Astrocyte (in vitro differentiated cells and primary cell): ENCODE data around the gene AIM2. TPM values are rescaled to one million over a fixed set of nuclear protein-coding genes. Genes with fewer than 3 reads are reported as not detected.

Experiments
- DNase-seq: peaks from one replicate; pipeline ENCODE4 v3.0.0-alpha.2; 2010; ENCODE audit warnings: low read depth
- FAIRE-seq: peaks from 2 replicates; lab custom pipeline; 2011; peaks lifted over from hg19 to GRCh38; lab: Jason Lieb, UNC
- H2AFZ ChIP-seq: 2 replicates; pipeline ENCODE4 v1.6.0; 2012; ENCODE audit warnings: low read depth, low read length, inconsistent platforms
- H3K27ac ChIP-seq: 2 replicates; pipeline ENCODE4 v1.5.1; 2011; ENCODE audit warnings: low read depth, low read length, inconsistent platforms
- H3K27me3 ChIP-seq: 2 replicates; pipeline ENCODE4 v1.6.0; 2011; ENCODE audit warnings: low read length, inconsistent platforms; ENCODE audit not compliant: insufficient read depth
- H3K36me3 ChIP-seq: 2 replicates; pipeline ENCODE4 v1.5.1; 2011; ENCODE audit warnings: low read length, inconsistent platforms; ENCODE audit not compliant: insufficient read depth
- H3K4me1 ChIP-seq: 2 replicates; pipeline ENCODE4 v1.5.1; 2011; ENCODE audit warnings: low read length, inconsistent platforms; ENCODE audit not compliant: insufficient read depth
- H3K4me2 ChIP-seq: 2 replicates; pipeline ENCODE4 v1.6.0; 2012; ENCODE audit warnings: low read length, inconsistent platforms
- H3K4me3 ChIP-seq: 2 replicates; pipeline ENCODE4 v1.5.1; 2011; ENCODE audit warnings: low read depth, mild to moderate bottlenecking, low read length, inconsistent platforms; ENCODE audit not compliant: insufficient read depth
- H3K79me2 ChIP-seq: 2 replicates; pipeline ENCODE4 v1.6.0; 2012; ENCODE audit warnings: mild to moderate bottlenecking, low read length, inconsistent platforms; ENCODE audit not compliant: insufficient read depth
- H3K9ac ChIP-seq: 2 replicates; pipeline ENCODE4 v1.6.0; 2012; ENCODE audit warnings: mild to moderate bottlenecking, low read length, inconsistent platforms
- H3K9me3 ChIP-seq: 2 replicates; pipeline ENCODE4 v1.5.1; 2012; ENCODE audit warnings: low read depth, mild to moderate bottlenecking, low read length, inconsistent platforms; ENCODE audit not compliant: insufficient read depth
- H4K20me1 ChIP-seq: 2 replicates; pipeline ENCODE4 v1.6.0; 2012; ENCODE audit warnings: low read length, inconsistent platforms; ENCODE audit not compliant: insufficient read depth
- H3K27ac Mint-ChIP-seq: one replicate; pipeline ENCODE4 v1.8.0; 2021; ENCODE audit warnings: mild to moderate bottlenecking, mixed read lengths; ENCODE audit not compliant: unreplicated experiment
- H3K27me3 Mint-ChIP-seq: one replicate; pipeline ENCODE4 v1.8.0; 2021; ENCODE audit warnings: low read depth, mixed read lengths; ENCODE audit not compliant: unreplicated experiment
- H3K36me3 Mint-ChIP-seq: one replicate; pipeline ENCODE4 v1.8.0; 2021; ENCODE audit warnings: low read depth, mixed read lengths; ENCODE audit not compliant: unreplicated experiment
- H3K4me1 Mint-ChIP-seq: one replicate; pipeline ENCODE4 v1.8.0; 2021; ENCODE audit warnings: low read depth, mixed read lengths; ENCODE audit not compliant: unreplicated experiment
- H3K4me3 Mint-ChIP-seq: one replicate; pipeline ENCODE4 v1.8.0; 2021; ENCODE audit warnings: mild to moderate bottlenecking, moderate library complexity, mixed read lengths; ENCODE audit not compliant: unreplicated experiment
- H3K9me3 Mint-ChIP-seq: one replicate; pipeline ENCODE4 v1.8.0; 2021; ENCODE audit warnings: mild to moderate bottlenecking, mixed read lengths; ENCODE audit not compliant: unreplicated experiment
- EZH2 ChIP-seq: IDR thresholded peaks from 2 replicates; pipeline ENCODE4 v1.6.1; 2012; ENCODE audit warnings: mild to moderate bottlenecking, low read length, inconsistent platforms; ENCODE audit not compliant: insufficient read depth
- total RNA-seq: library from RNA; stranded (reverse); gene quantifications from 2 replicates; pipeline ENCODE4 v1.2.1, GENCODE V29; 2021
- TF ChIP-seq, protein P1 (sequence below): IDR thresholded peaks from 2 replicates; pipeline ENCODE4 v1.5.1; 2011; ENCODE audit warnings: low read depth, mild to moderate bottlenecking, inconsistent platforms, low read length, moderate library complexity; ENCODE audit not compliant: insufficient read depth

The AIM2 gene
- total RNA-seq, 1 donor from 2014 or later, result 1.3 TPM

- Histone ChIP-seq H4K20me1 (no peaks in the 10 kb centered on the region), H3K27ac (no peak overlapping the region), H3K4me1 (no peaks in the 10 kb centered on the region), H3K4me2 (no peak overlapping the region), H3K36me3 (no peaks in the 10 kb centered on the region), H3K9me3 (no peaks in the 10 kb centered on the region), H3K79me2 (no peaks in the 10 kb centered on the region), H3K27me3 (no peaks in the 10 kb centered on the region), H3K9ac (no peak overlapping the region), H3K4me3 (no peak overlapping the region), H2AFZ (no peak overlapping the region)
- no peak for TF ChIP-seq EZH2
- TF ChIP-seq, protein P1, sequence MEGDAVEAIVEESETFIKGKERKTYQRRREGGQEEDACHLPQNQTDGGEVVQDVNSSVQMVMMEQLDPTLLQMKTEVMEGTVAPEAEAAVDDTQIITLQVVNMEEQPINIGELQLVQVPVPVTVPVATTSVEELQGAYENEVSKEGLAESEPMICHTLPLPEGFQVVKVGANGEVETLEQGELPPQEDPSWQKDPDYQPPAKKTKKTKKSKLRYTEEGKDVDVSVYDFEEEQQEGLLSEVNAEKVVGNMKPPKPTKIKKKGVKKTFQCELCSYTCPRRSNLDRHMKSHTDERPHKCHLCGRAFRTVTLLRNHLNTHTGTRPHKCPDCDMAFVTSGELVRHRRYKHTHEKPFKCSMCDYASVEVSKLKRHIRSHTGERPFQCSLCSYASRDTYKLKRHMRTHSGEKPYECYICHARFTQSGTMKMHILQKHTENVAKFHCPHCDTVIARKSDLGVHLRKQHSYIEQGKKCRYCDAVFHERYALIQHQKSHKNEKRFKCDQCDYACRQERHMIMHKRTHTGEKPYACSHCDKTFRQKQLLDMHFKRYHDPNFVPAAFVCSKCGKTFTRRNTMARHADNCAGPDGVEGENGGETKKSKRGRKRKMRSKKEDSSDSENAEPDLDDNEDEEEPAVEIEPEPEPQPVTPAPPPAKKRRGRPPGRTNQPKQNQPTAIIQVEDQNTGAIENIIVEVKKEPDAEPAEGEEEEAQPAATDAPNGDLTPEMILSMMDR, result no peak
- H3K4me3 Mint-ChIP-seq, result no peak overlapping the region
- no peaks in the 10 kb centered on the region for H3K9me3 Mint-ChIP-seq
- peaks cover 9% of the 10 kb centered on the region for H3K4me1 Mint-ChIP-seq
- DNase-seq, result peak; percentile 67
- no peaks in the 10 kb centered on the region for H3K36me3 Mint-ChIP-seq
- no peak for FAIRE-seq
- no peaks in the 10 kb centered on the region for H3K27me3 Mint-ChIP-seq
- no peak overlapping the region for H3K27ac Mint-ChIP-seq
Measured at GRCh38 chr1:159122005-159122621, 45.5 kb upstream of the AIM2 start.

- FAIRE-seq, result no peak
- TF ChIP-seq, protein P1, result no peak
- no peak for TF ChIP-seq EZH2
- no peak overlapping the region for H3K4me3 Mint-ChIP-seq
- Histone ChIP-seq H3K27me3 (no peaks in the 10 kb centered on the region), H3K79me2 (no peaks in the 10 kb centered on the region), H3K27ac (no peak overlapping the region), H3K4me2 (no peak overlapping the region), H4K20me1 (no peaks in the 10 kb centered on the region), H3K4me3 (no peak overlapping the region), H3K9ac (no peak overlapping the region), H3K9me3 (no peaks in the 10 kb centered on the region), H3K36me3 (no peaks in the 10 kb centered on the region), H2AFZ (no peak overlapping the region), H3K4me1 (no peaks in the 10 kb centered on the region)
- DNase-seq, result no peak
- peaks cover 9% of the 10 kb centered on the region for H3K4me1 Mint-ChIP-seq
- no peaks in the 10 kb centered on the region for H3K9me3 Mint-ChIP-seq
- H3K27me3 Mint-ChIP-seq, result no peaks in the 10 kb centered on the region
- H3K27ac Mint-ChIP-seq, result no peak overlapping the region
- H3K36me3 Mint-ChIP-seq, result no peaks in the 10 kb centered on the region
Measured at GRCh38 chr1:159121526-159121925, 45.0 kb upstream of the AIM2 start.

DNA sequence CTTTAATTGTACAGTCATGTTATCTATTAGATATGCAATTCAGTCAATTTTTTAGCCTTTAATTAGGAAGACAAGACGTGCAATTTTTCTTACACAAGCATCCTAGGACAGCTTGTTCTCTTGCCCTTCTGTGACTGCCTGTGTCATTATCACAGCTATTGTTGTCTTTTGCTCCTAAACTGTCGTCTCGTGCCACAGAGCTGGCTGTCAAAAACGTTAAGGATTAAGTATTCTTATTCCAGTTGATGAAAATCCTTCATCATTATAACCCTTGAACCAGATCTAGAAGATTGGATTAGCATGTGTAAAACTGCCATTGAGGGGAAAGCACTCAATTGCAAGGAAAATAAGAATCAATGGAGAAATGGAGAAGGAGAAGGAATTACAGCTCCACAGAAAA is 43.8 kb upstream of the AIM2 start:
- DNase-seq (no peak), FAIRE-seq (no peak)
- Histone ChIP-seq H4K20me1 (no peaks in the 10 kb centered on the region), H3K79me2 (no peaks in the 10 kb centered on the region), H3K9me3 (no peaks in the 10 kb centered on the region), H3K27ac (no peak overlapping the region), H3K4me1 (no peaks in the 10 kb centered on the region), H3K36me3 (no peaks in the 10 kb centered on the region), H3K4me3 (no peak overlapping the region), H2AFZ (no peak overlapping the region), H3K27me3 (no peaks in the 10 kb centered on the region), H3K4me2 (no peak overlapping the region), H3K9ac (no peak overlapping the region)
- Mint-ChIP-seq H3K36me3 (no peaks in the 10 kb centered on the region), H3K27me3 (no peaks in the 10 kb centered on the region), H3K4me1 (peaks cover 7% of the 10 kb centered on the region), H3K9me3 (no peaks in the 10 kb centered on the region), H3K27ac (no peak overlapping the region), H3K4me3 (no peak overlapping the region)
- TF ChIP-seq, protein P1, result no peak
- TF ChIP-seq EZH2, result no peak
